ENCODE data around the gene AMOTL2.

AMOTL2 gene

GRCh38 chr3:134364061-134364935, 9.9 kb downstream of the AMOTL2 start:
- no peak for TF ChIP-seq TAF1 (IDR thresholded peaks at IDR 0.05; ENCODE audit: borderline replicate concordance, insufficient read depth, low read length)
- TF ChIP-seq, protein P1, sequence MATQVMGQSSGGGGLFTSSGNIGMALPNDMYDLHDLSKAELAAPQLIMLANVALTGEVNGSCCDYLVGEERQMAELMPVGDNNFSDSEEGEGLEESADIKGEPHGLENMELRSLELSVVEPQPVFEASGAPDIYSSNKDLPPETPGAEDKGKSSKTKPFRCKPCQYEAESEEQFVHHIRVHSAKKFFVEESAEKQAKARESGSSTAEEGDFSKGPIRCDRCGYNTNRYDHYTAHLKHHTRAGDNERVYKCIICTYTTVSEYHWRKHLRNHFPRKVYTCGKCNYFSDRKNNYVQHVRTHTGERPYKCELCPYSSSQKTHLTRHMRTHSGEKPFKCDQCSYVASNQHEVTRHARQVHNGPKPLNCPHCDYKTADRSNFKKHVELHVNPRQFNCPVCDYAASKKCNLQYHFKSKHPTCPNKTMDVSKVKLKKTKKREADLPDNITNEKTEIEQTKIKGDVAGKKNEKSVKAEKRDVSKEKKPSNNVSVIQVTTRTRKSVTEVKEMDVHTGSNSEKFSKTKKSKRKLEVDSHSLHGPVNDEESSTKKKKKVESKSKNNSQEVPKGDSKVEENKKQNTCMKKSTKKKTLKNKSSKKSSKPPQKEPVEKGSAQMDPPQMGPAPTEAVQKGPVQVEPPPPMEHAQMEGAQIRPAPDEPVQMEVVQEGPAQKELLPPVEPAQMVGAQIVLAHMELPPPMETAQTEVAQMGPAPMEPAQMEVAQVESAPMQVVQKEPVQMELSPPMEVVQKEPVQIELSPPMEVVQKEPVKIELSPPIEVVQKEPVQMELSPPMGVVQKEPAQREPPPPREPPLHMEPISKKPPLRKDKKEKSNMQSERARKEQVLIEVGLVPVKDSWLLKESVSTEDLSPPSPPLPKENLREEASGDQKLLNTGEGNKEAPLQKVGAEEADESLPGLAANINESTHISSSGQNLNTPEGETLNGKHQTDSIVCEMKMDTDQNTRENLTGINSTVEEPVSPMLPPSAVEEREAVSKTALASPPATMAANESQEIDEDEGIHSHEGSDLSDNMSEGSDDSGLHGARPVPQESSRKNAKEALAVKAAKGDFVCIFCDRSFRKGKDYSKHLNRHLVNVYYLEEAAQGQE (IDR thresholded peaks at IDR 0.05; ENCODE audit: insufficient read depth in 1 of 2, low read depth in 2 of 2, low read length in 2 of 2), result no peak
- no peak for TF ChIP-seq SIN3A (IDR thresholded peaks at IDR 0.05; ENCODE audit: borderline replicate concordance, insufficient read depth, low read length)
- TF ChIP-seq FOXP2 (optimal IDR thresholded peaks at IDR 0.05; ENCODE audit: borderline replicate concordance, extremely low read depth, extremely low read length, insufficient read depth), result no peak
- no peak for TF ChIP-seq POLR2AphosphoS5 (IDR thresholded peaks at IDR 0.05; ENCODE audit: low read depth, low read length)

- TF ChIP-seq TAF1 (IDR thresholded peaks at IDR 0.05; ENCODE audit: borderline replicate concordance, insufficient read depth, low read length) (no peak), SIN3A (IDR thresholded peaks at IDR 0.05; ENCODE audit: borderline replicate concordance, insufficient read depth, low read length) (no peak), FOXP2 (optimal IDR thresholded peaks at IDR 0.05; ENCODE audit: borderline replicate concordance, extremely low read depth, extremely low read length, insufficient read depth) (no peak), POLR2AphosphoS5 (IDR thresholded peaks at IDR 0.05; ENCODE audit: low read depth, low read length) (no peak)
- TF ChIP-seq, protein P1 (IDR thresholded peaks at IDR 0.05; ENCODE audit: insufficient read depth in 1 of 2, low read depth in 2 of 2, low read length in 2 of 2), result no peak
Measured at GRCh38 chr3:134363381-134363755, 10.9 kb downstream of the AMOTL2 start.

GRCh38 chr3:134362670-134363380, 11.4 kb downstream of the AMOTL2 start:
- TF ChIP-seq, protein P1 (IDR thresholded peaks at IDR 0.05; ENCODE audit: insufficient read depth in 1 of 2, low read depth in 2 of 2, low read length in 2 of 2), result no peak
- TF ChIP-seq SIN3A (IDR thresholded peaks at IDR 0.05; ENCODE audit: borderline replicate concordance, insufficient read depth, low read length) (no peak), POLR2AphosphoS5 (IDR thresholded peaks at IDR 0.05; ENCODE audit: low read depth, low read length) (no peak), FOXP2 (optimal IDR thresholded peaks at IDR 0.05; ENCODE audit: borderline replicate concordance, extremely low read depth, extremely low read length, insufficient read depth) (no peak), TAF1 (IDR thresholded peaks at IDR 0.05; ENCODE audit: borderline replicate concordance, insufficient read depth, low read length) (no peak)

DNA sequence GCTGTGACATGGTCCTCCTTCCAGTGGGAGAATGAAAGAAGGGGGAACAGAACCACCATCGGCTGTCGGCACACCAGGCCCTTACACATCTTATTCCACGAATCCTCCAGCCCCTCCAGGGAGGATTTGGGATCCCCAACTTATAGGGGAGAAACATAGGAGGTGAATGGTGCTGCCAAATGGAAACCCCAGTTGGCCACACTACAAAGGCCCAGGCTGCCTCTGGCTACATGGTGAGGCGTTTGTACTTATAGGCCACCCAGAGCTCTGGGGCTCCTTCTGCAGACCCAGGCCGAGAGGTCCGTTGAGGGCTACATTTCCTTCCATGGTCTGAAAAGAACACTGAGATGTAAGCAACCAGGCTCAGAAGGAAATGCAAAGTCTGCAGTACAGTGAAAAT, 12.0 kb downstream of the AMOTL2 start:
- no peak for TF ChIP-seq SIN3A (IDR thresholded peaks at IDR 0.05; ENCODE audit: borderline replicate concordance, insufficient read depth, low read length)
- no peak for TF ChIP-seq FOXP2 (optimal IDR thresholded peaks at IDR 0.05; ENCODE audit: borderline replicate concordance, extremely low read depth, extremely low read length, insufficient read depth)

DNA sequence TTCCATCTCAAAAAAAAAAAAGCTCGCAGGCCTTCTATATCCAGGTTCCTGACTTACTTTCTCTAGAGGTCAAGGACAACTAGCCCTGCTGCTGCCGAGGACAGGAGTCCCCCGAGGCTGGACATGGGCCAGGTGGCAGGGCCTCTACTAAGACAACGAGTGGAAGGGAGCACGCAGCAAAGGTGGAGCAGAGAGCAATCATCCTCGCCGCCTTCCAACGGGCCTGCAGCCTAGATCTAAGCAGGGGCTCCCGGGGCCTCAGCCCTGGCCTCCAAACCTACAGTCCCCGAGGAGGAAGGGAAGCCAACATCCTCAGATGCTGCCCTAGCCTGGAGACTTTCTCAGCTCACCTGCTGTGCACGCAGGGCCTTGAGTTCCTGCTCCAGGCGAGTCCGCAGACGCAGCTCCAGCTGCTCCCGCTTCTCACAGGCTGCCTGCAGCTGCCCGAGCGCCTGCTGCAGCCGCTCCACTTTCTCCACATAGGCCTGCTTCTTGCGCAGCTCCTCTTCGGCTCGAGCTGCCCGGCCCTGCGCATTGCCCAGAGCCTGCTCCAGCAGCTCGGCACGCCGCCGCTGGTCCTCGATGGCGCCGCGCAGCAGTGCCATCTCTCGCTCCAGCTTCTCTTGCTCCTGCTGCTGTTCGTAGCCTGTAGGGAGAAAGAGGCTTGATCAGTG, 12.9 kb downstream of the AMOTL2 start:
- TF ChIP-seq TAF1 (IDR thresholded peaks at IDR 0.05; ENCODE audit: borderline replicate concordance, insufficient read depth, low read length) (no peak), SIN3A (IDR thresholded peaks at IDR 0.05; ENCODE audit: borderline replicate concordance, insufficient read depth, low read length) (no peak), POLR2AphosphoS5 (IDR thresholded peaks at IDR 0.05; ENCODE audit: low read depth, low read length) (no peak)
- TF ChIP-seq, protein P1 (IDR thresholded peaks at IDR 0.05; ENCODE audit: insufficient read depth in 1 of 2, low read depth in 2 of 2, low read length in 2 of 2), result no peak

Data from PFSK-1 (cell line).